ENCODE results near the gene PRSS36. TPM values are rescaled to one million over a fixed set of nuclear protein-coding genes. Genes with fewer than 3 reads are reported as not detected.

Gene PRSS36
- total RNA-seq, 1 donor from 2014 or later: 2.0 TPM

DNA sequence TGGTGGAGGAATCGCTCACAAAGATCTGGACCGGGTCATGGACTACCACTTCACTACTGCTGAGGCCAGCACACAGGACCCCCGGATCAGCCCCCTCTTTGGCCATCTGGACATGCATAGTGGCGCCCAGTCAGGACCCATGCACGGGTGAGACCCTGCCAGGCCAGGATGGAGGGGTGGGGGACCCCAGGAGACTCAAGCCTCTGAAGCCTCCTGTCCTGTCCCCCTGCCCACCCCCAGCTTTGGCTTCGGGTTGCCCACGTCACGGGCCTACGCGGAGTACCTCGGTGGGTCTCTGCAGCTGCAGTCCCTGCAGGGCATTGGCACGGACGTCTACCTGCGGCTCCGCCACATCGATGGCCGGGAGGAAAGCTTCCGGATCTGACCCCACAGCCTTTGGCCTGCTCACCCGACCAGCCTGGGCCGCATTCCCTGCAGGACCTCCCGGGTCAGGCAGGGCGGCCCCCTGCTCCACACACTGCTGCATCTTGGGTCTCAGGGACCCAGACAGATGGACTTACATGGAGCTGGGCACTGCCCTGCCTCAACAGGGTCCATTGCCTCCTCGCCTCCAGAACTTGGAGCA lies 37.9 kb downstream of the PRSS36 start:
- no peak overlapping the region for H3K4me3 Mint-ChIP-seq
- peaks cover 10% of the 10 kb centered on the region for H3K4me1 Mint-ChIP-seq (ENCODE audit: unreplicated experiment)
- peaks cover 11% of the 10 kb centered on the region for H3K36me3 Mint-ChIP-seq
- no peak for DNase-seq (ENCODE audit: extremely low spot score, unreplicated experiment)
- H3K9me3 Mint-ChIP-seq: no peaks in the 10 kb centered on the region
- H3K27me3 Mint-ChIP-seq: no peaks in the 10 kb centered on the region
- H3K27ac Mint-ChIP-seq: no peak overlapping the region
- TF ChIP-seq, protein P1, sequence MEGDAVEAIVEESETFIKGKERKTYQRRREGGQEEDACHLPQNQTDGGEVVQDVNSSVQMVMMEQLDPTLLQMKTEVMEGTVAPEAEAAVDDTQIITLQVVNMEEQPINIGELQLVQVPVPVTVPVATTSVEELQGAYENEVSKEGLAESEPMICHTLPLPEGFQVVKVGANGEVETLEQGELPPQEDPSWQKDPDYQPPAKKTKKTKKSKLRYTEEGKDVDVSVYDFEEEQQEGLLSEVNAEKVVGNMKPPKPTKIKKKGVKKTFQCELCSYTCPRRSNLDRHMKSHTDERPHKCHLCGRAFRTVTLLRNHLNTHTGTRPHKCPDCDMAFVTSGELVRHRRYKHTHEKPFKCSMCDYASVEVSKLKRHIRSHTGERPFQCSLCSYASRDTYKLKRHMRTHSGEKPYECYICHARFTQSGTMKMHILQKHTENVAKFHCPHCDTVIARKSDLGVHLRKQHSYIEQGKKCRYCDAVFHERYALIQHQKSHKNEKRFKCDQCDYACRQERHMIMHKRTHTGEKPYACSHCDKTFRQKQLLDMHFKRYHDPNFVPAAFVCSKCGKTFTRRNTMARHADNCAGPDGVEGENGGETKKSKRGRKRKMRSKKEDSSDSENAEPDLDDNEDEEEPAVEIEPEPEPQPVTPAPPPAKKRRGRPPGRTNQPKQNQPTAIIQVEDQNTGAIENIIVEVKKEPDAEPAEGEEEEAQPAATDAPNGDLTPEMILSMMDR (conservative IDR thresholded peaks at IDR 0.05): no peak

DNA sequence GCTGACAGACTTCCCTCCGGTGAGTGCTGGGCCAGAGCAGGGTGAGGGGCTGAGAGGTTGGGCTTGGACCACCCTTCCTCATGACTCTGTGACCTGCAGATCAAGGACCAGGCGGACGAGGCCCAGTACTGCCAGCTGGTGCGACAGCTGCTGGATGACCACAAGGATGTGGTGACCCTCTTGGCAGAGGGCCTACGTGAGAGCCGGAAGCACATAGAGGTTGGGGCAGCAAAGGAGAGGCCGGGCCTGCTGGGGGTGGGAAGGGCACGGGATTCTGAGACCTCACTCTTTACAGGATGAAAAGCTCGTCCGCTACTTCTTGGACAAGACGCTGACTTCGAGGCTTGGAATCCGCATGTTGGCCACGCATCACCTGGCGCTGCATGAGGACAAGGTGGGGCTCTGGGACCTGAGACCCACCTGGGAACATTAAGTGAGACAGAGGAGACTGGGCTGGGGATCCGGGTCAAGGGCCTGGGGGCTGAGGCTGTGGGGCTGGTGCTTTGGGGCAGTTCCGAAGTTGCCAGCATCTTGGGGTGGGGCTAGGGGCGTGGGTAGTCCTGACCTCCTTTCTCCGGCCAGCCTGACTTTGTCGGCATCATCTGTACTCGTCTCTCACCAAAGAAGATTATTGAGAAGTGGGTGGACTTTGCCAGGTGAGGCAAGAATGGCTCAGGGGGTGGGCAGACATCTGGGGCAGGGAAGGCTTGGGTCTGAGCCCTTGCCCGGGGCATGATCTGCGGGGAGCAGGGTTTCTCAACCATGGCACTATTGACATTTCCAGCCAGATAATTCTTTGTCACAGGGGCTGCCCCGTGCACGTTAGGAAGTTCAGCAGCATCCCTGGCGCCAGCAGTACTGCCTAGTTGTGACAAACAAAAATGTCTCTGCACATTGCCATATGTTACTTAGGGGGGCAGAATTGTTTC lies 39.5 kb downstream of the PRSS36 start:
- Mint-ChIP-seq H3K27me3 (no peaks in the 10 kb centered on the region), H3K27ac (no peak overlapping the region)

DNA sequence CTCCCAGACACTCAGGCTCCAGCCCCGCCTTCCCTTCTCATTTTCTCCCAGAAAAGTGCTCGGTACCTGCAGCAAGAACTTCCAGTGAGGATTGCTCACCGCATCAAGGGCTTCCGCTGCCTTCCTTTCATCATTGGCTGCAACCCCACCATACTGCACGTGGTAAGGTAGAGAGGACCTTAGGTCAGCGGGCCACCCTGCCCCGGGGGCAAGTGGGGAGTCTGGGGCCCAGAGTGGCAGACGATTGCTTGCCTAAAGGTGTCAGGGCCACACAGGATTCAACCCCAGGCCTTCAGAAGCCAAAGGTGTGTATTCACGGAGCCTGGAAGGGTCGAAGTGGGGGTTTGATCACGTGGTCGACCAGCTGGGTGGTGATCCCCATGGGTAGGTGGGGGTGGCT lies 40.2 kb downstream of the PRSS36 start:
- H3K36me3 Mint-ChIP-seq: peaks cover 11% of the 10 kb centered on the region
- TF ChIP-seq, protein P1 (conservative IDR thresholded peaks at IDR 0.05): no peak
- H3K27me3 Mint-ChIP-seq: no peaks in the 10 kb centered on the region
- DNase-seq (ENCODE audit: extremely low spot score, unreplicated experiment): no peak
- no peaks in the 10 kb centered on the region for H3K9me3 Mint-ChIP-seq
- no peak overlapping the region for H3K27ac Mint-ChIP-seq
- H3K4me1 Mint-ChIP-seq (ENCODE audit: unreplicated experiment): peaks cover 10% of the 10 kb centered on the region
- peak overlapping the region; percentile 87 for H3K4me3 Mint-ChIP-seq

More for the DNA sequence above, 39.5 kb downstream of the PRSS36 start:
- no peak for DNase-seq (ENCODE audit: extremely low spot score, unreplicated experiment)
- Mint-ChIP-seq H3K36me3 (peaks cover 11% of the 10 kb centered on the region), H3K4me3 (peak overlapping the region; percentile 87), H3K4me1 (ENCODE audit: unreplicated experiment) (peaks cover 10% of the 10 kb centered on the region), H3K9me3 (no peaks in the 10 kb centered on the region)
- TF ChIP-seq, protein P1 (conservative IDR thresholded peaks at IDR 0.05): no peak

DNA sequence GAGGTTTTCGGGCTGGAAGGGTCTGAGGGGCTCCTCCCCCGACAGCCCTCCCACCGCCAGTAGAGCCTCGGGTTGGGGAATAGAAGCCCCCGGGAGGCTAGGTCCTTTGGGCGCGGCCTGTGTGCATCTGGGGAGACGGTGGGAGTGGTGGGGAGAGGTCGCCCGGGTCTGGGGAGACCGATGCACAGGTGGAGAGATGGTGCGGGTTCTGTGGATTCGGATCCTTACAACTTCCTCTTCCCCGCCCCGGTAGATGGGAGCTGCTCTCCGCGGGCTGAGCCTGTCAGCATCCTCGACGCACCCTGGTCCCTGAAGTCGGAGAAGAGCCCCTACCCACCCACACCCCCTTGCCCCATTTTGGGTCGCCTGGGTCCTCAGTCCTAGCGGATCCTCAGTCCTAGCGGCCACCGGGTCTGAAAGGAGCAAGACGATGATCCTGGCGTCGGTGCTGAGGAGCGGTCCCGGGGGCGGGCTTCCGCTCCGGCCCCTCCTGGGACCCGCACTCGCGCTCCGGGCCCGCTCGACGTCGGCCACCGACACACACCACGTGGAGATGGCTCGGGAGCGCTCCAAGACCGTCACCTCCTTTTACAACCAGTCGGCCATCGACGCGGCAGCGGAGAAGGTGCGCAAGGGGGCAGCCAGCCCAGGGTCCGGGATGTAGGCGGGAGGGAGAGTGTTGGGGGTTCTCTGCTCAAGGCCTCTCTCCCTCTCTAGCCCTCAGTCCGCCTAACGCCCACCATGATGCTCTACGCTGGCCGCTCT lies 40.9 kb downstream of the PRSS36 start:
- peaks cover 11% of the 10 kb centered on the region for H3K36me3 Mint-ChIP-seq
- peak overlapping the region; percentile 87 for H3K4me3 Mint-ChIP-seq
- H3K27me3 Mint-ChIP-seq: no peaks in the 10 kb centered on the region
- no peaks in the 10 kb centered on the region for H3K9me3 Mint-ChIP-seq
- no peak overlapping the region for H3K27ac Mint-ChIP-seq
- peaks cover 10% of the 10 kb centered on the region for H3K4me1 Mint-ChIP-seq (ENCODE audit: unreplicated experiment)
- TF ChIP-seq, protein P1 (conservative IDR thresholded peaks at IDR 0.05): no peak
- no peak for DNase-seq (ENCODE audit: extremely low spot score, unreplicated experiment)

DNA sequence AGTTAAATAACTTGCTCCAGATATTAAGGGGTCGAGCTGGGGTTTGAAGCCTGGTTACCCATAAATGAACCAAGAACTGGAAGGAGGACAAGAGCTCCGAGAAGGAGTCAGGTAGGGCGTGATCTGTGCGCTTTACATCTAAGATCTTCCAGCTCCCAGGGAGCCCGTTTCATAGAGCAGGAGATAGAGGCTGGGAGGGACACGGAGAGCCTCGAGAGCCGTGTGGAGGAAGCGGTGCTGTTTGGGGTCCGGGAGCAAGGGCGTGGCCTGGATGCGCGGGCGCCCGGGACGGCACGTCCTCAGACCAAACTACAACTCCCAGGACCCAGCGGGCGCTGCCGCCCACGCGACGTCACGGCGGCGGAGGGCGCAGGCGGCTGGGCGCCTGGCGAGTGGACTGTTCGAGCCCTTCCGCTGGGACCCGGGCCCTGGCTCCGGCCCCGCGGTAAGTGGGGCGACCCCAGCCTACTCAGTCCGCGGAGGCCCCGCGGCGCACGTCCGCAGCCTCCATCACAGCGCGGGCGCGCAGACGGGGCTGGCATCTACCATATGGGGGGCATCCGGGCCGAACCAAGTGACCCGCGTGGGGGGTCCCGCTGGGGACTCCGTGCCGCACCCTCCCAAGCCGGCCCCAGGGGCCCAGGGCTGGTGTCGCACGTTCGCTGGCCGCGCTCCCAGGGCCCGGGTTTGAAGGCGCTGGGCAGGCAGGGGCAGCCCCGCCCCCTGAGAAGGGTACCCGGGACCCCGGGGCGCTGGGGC lies 41.7 kb downstream of the PRSS36 start, which contains the start of gene BCKDK:
Gene BCKDK, plus strand, starts transcription at position 352 of the 759 bp plus-strand sequence. CDS start 838 bp downstream, outside the sequence.
- H3K36me3 Mint-ChIP-seq: peaks cover 8% of the 10 kb centered on the region
- peak within 1 kb of the TSS; percentile 63 for H3K27ac Mint-ChIP-seq
- TF ChIP-seq, protein P1 (conservative IDR thresholded peaks at IDR 0.05): no peak
- peak; percentile 82 for DNase-seq (ENCODE audit: extremely low spot score, unreplicated experiment)
- H3K27me3 Mint-ChIP-seq: no peaks in the 10 kb centered on the region
- no peaks in the 10 kb centered on the region for H3K9me3 Mint-ChIP-seq
- peaks cover 10% of the 10 kb centered on the region for H3K4me1 Mint-ChIP-seq (ENCODE audit: unreplicated experiment)
- peak within 1 kb of the TSS; percentile 87 for H3K4me3 Mint-ChIP-seq

Measured in type B pancreatic cell (in vitro differentiated cells).